Hepatocyte (in vitro differentiated cells): Measurements from ENCODE around the gene PACRG. TPM values are rescaled to one million over a fixed set of nuclear protein-coding genes. Genes with fewer than 3 reads are reported as not detected.

Source experiments
- DNase-seq: peaks from one replicate; pipeline ENCODE4 v3.0.0-alpha.2; 2016; ENCODE audit warnings: low spot score
- H2AFZ ChIP-seq: fragments of 200-600 bp; sonication (generic); 2 replicates; pipeline ENCODE4 v1.6.0; 2016; ENCODE audit warnings: antibody characterized with exemption, mild to moderate bottlenecking
- H3K27ac ChIP-seq: fragments of 200-600 bp; sonication (generic); 2 replicates; pipeline ENCODE4 v1.5.1; 2016; ENCODE audit warnings: mild to moderate bottlenecking
- H3K27me3 ChIP-seq: fragments of 200-600 bp; sonication (generic); 2 replicates; pipeline ENCODE4 v1.6.1; 2016
- H3K36me3 ChIP-seq: fragments of 200-600 bp; sonication (generic); replicated peaks from 2 replicates; pipeline ENCODE4 v1.5.1; 2016; ENCODE audit warnings: low read depth; ENCODE audit not compliant: insufficient read depth
- H3K4me1 ChIP-seq: fragments of 200-600 bp; sonication (generic); 2 replicates; pipeline ENCODE4 v1.5.1; 2016; ENCODE audit warnings: mild to moderate bottlenecking, moderate library complexity; ENCODE audit not compliant: insufficient read depth
- H3K4me2 ChIP-seq: fragments of 200-600 bp; sonication (generic); 2 replicates; pipeline ENCODE4 v1.6.0; 2016
- H3K4me3 ChIP-seq: fragments of 200-600 bp; sonication (generic); 2 replicates; pipeline ENCODE4 v1.5.1; 2016; ENCODE audit warnings: mild to moderate bottlenecking
- H3K79me2 ChIP-seq: fragments of 200-600 bp; sonication (generic); 2 replicates; pipeline ENCODE4 v1.6.0; 2017; ENCODE audit warnings: mild to moderate bottlenecking
- H3K9me2 ChIP-seq: fragments of 200-600 bp; sonication (generic); replicated peaks from 2 replicates; pipeline ENCODE4 v1.6.0; 2017; ENCODE audit warnings: mild to moderate bottlenecking; ENCODE audit not compliant: insufficient read depth
- H3K9me3 ChIP-seq: fragments of 200-600 bp; sonication (generic); 2 replicates; pipeline ENCODE4 v1.5.1; 2016; ENCODE audit warnings: low read depth, mild to moderate bottlenecking
- H4K20me1 ChIP-seq: fragments of 200-600 bp; sonication (generic); 2 replicates; pipeline ENCODE4 v1.6.0; 2016; ENCODE audit warnings: mild to moderate bottlenecking; ENCODE audit not compliant: insufficient read depth, poor library complexity, severe bottlenecking
- CTCF ChIP-seq: fragments of 200-600 bp; sonication (generic); IDR thresholded peaks from 2 replicates; pipeline ENCODE4 v1.5.1; 2016; ENCODE audit warnings: antibody characterized with exemption, mild to moderate bottlenecking; ENCODE audit not compliant: poor library complexity
- EZH2 ChIP-seq: fragments of 200-600 bp; sonication (generic); IDR thresholded peaks from 2 replicates; pipeline ENCODE4 v1.6.1; 2016; ENCODE audit warnings: antibody characterized with exemption, mild to moderate bottlenecking, borderline replicate concordance
- EZH2phosphoT487 ChIP-seq: fragments of 200-600 bp; sonication (generic); IDR thresholded peaks from one replicate; pipeline ENCODE4 v1.6.1; 2018; ENCODE audit warnings: antibody characterized with exemption, mild to moderate bottlenecking, low read depth, moderate library complexity; ENCODE audit not compliant: unreplicated experiment, severe bottlenecking
- WGBS: methylation state at CpG from one replicate; pipeline ENCODE4 v1.1.6; 2016; ENCODE audit warnings: low lambda C conversion rate; ENCODE audit errors: missing lambda C conversion rate; 5-methylcytosine and 5-hydroxymethylcytosine counted together
- polyA plus RNA-seq: library from polyadenylated mRNA; unstranded; fragments of >200 nt; fragmentation: Nextera tagmentation; extraction: Ambion mirVana; gene quantifications from 2 replicates; pipeline ENCODE4 v1.2.1, GENCODE V29; 2016
- total RNA-seq: library from RNA; depleted of rRNA; stranded (reverse); fragments of >200 nt; gene quantifications from 2 replicates; pipeline ENCODE4 v1.2.3, GENCODE V29; 2014

The PACRG gene
- total and polyA plus RNA-seq, 2 experiments from 2014 or later: 0.91 to 2.6 TPM

- peak overlapping the region; percentile 68 for H3K4me2 ChIP-seq
These were observed 597.1 kb downstream of the PACRG start for GRCh38 chr6:163324688-163325389.

DNA sequence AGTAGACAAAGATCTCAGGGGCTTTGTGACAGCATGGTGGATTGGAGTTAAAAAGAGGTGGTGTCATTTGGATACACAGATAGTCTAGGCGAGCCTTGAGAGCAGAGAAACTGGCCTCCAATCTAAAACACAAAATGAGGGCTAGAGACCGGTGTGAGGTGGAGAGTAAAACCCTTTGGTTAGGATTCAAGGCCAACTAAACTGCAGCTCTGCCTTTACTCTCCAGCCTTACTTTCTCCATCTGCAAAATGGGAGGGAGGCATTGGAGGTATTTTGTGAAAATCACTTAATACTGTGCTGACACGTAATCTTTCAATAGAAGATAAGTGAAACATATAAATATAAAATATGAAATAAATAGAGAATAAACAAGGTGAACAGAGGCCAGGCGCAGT lies 597.6 kb downstream of the PACRG start:
- no peak for DNase-seq
- Histone ChIP-seq H3K4me1 (peaks cover 10% of the 10 kb centered on the region), H2AFZ (peak overlapping the region; percentile 21), H3K9me2 (no peaks in the 10 kb centered on the region), H3K9me3 (no peaks in the 10 kb centered on the region), H3K27ac (peak overlapping the region; percentile 51), H3K4me2 (peak overlapping the region; percentile 68), H4K20me1 (no peaks in the 10 kb centered on the region), H3K4me3 (no peak overlapping the region), H3K27me3 (no peaks in the 10 kb centered on the region), H3K36me3 (no peaks in the 10 kb centered on the region), H3K79me2 (no peaks in the 10 kb centered on the region)
- TF ChIP-seq EZH2 (no peak), EZH2phosphoT487 (no peak), CTCF (no peak)
- WGBS: 79% methylated on average over 4 of the region's 4 CpGs

More at GRCh38 chr6:163324688-163325389, 597.1 kb downstream of the PACRG start:
- WGBS: 41% methylated on average over 10 of the region's 10 CpGs
- H3K9me2 ChIP-seq: no peaks in the 10 kb centered on the region
- peaks cover 10% of the 10 kb centered on the region for H3K4me1 ChIP-seq
- H3K36me3 ChIP-seq: no peaks in the 10 kb centered on the region
- TF ChIP-seq EZH2phosphoT487 (no peak), CTCF (no peak), EZH2 (no peak)
- peak overlapping the region; percentile 21 for H2AFZ ChIP-seq
- DNase-seq: peak; percentile 44
- no peaks in the 10 kb centered on the region for H4K20me1 ChIP-seq
- no peaks in the 10 kb centered on the region for H3K79me2 ChIP-seq
- no peaks in the 10 kb centered on the region for H3K9me3 ChIP-seq
- peak overlapping the region; percentile 51 for H3K27ac ChIP-seq
- H3K4me3 ChIP-seq: no peak overlapping the region
- no peaks in the 10 kb centered on the region for H3K27me3 ChIP-seq

DNA sequence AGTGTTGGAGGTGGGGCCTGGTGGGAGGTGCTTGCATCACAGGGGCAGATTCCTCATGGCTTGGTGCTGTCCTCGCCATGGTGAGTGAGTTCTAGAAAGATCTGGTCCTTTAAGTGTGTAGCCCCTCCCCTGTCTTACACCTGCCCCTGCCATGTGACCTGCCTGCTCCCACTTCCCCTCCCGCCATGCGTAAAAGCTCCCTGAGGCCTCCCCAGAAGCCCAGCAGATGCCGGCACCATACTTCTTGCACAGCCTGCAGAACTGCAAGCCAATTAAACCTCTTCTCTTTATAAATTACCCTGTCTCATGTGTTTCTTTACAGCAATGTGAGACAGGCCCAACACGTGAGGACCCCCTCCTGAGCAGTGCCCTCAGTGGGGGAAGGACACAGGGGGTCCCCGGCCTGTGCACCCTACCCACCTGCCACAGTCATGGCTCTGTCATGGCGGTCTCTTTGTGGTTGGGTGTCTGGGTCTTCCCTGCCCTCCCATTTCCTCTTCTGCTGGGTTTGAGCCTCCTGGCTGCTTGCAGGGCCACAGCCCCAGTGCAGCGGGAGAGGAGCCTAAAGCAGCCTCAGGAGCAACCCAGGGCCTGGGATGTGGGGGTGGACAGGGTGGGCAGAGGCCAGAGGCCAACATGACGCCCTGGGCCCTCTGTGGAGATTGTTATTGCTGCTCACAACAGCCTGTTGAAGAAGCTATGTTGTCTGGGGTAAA lies 599.5 kb downstream of the PACRG start:
- no peak overlapping the region for H3K4me2 ChIP-seq
- no peaks in the 10 kb centered on the region for H3K27me3 ChIP-seq
- H3K4me3 ChIP-seq: no peak overlapping the region
- no peaks in the 10 kb centered on the region for H3K79me2 ChIP-seq
- 85% methylated on average over 9 of the region's 9 CpGs for whole genome bisulfite sequencing
- no peak overlapping the region for H3K27ac ChIP-seq
- peaks cover 10% of the 10 kb centered on the region for H3K4me1 ChIP-seq
- no peaks in the 10 kb centered on the region for H3K9me3 ChIP-seq
- no peaks in the 10 kb centered on the region for H3K9me2 ChIP-seq
- no peak overlapping the region for H2AFZ ChIP-seq
- TF ChIP-seq EZH2 (no peak), CTCF (no peak), EZH2phosphoT487 (no peak)
- no peaks in the 10 kb centered on the region for H4K20me1 ChIP-seq
- H3K36me3 ChIP-seq: no peaks in the 10 kb centered on the region
- DNase-seq: no peak
